H1 (cell line): ENCODE results near the gene DBF4. TPM values are rescaled to one million over a fixed set of nuclear protein-coding genes. Genes with fewer than 3 reads are reported as not detected.

Experiments
- ASH2L ChIP-seq: fragments of 200-600, 300-600 bp; sonication (generic); IDR thresholded peaks from one replicate; pipeline ENCODE4 v1.7.1; 2017; ENCODE audit warnings: low read length
- CBX5 ChIP-seq: fragments of 300-800, 300-1000 bp; sonication (generic); IDR thresholded peaks from 2 replicates; pipeline ENCODE4 v1.7.1; 2016; ENCODE audit warnings: antibody characterized with exemption, low read length, low read depth
- CHD2 ChIP-seq: IDR thresholded peaks from 2 replicates; pipeline ENCODE4 v1.6.1; 2012; ENCODE audit warnings: low read length, improper control_type of control experiment
- CREB1 ChIP-seq: IDR thresholded peaks from 2 replicates; pipeline ENCODE4 v1.6.1; 2012; ENCODE audit warnings: inconsistent platforms
- EZH2 ChIP-seq: fragments of 200-600 bp; sonication (generic); IDR thresholded peaks from 2 replicates; pipeline ENCODE4 v1.7.1; 2012; ENCODE audit warnings: low read depth, mild to moderate bottlenecking, moderate library complexity, low read length, inconsistent platforms; ENCODE audit not compliant: severe bottlenecking
- FOSL1 ChIP-seq: IDR thresholded peaks from 2 replicates; pipeline ENCODE4 v1.6.1; 2011; ENCODE audit warnings: mild to moderate bottlenecking, low read depth, low read length, moderate library complexity; ENCODE audit not compliant: insufficient read depth
- GTF2F1 ChIP-seq: IDR thresholded peaks from 2 replicates; pipeline ENCODE4 v1.6.1; 2012; ENCODE audit warnings: low read depth, low read length, improper control_type of control experiment, borderline replicate concordance
- HDAC2 ChIP-seq, 2 experiments: fragments of 300-600 bp in 1 of 2; sonication (generic) in 1 of 2; IDR thresholded peaks; 2 replicates each; pipeline ENCODE4 v1.6.1; 2011 to 2012; ENCODE audit warnings: low read depth in 2 of 2, low read length in 2 of 2, mild to moderate bottlenecking in 2 of 2, moderate library complexity in 2 of 2, borderline replicate concordance in 1 of 2, inconsistent platforms in 1 of 2
- HDAC6 ChIP-seq: IDR thresholded peaks from one replicate; pipeline ENCODE4 v1.7.1; 2012; ENCODE audit warnings: low read depth, mild to moderate bottlenecking, inconsistent platforms, low read length, moderate library complexity
- KDM1A ChIP-seq: fragments of 200-600, 300-600 bp; sonication (generic); IDR thresholded peaks from 2 replicates; pipeline ENCODE4 v1.7.1; 2016; ENCODE audit warnings: mild to moderate bottlenecking, low read length, borderline replicate concordance
- KDM4A ChIP-seq: IDR thresholded peaks from one replicate; pipeline ENCODE4 v1.7.1; 2012; ENCODE audit warnings: low read depth, mild to moderate bottlenecking, moderate library complexity, low read length, inconsistent platforms; ENCODE audit not compliant: severe bottlenecking
- MAFK ChIP-seq: IDR thresholded peaks from 2 replicates; pipeline ENCODE4 v1.6.1; 2012; ENCODE audit warnings: low read depth, mild to moderate bottlenecking, improper control_type of control experiment, low read length
- NANOG ChIP-seq: IDR thresholded peaks from 2 replicates; pipeline ENCODE4 v1.6.1; 2011; ENCODE audit warnings: low read length, low read depth, mild to moderate bottlenecking, inconsistent platforms; ENCODE audit not compliant: insufficient read depth, poor library complexity, severe bottlenecking
- POLR2A ChIP-seq, 2 experiments: IDR thresholded peaks; 1 replicate in 1 of 2; 2 replicates in 1 of 2; pipeline ENCODE4 v1.6.1; 2011; ENCODE audit warnings: low read depth in 2 of 2, low read length in 2 of 2, mild to moderate bottlenecking in 2 of 2; ENCODE audit errors: control extremely low read depth in 1 of 2
- POLR2AphosphoS5 ChIP-seq: IDR thresholded peaks from 2 replicates; pipeline ENCODE4 v1.6.1; 2011; ENCODE audit warnings: low read depth, low read length
- POU5F1 ChIP-seq: IDR thresholded peaks from 2 replicates; pipeline ENCODE4 v1.6.1; 2011; ENCODE audit warnings: low read depth, mild to moderate bottlenecking, low read length, moderate library complexity
- RBBP5 ChIP-seq: IDR thresholded peaks from 2 replicates; pipeline ENCODE4 v1.7.1; 2012; ENCODE audit warnings: low read depth, mild to moderate bottlenecking, inconsistent platforms, low read length, moderate library complexity, borderline replicate concordance
- RNF2 ChIP-seq: fragments of 200-900, 300-1000 bp; sonication (generic); IDR thresholded peaks from 2 replicates; pipeline ENCODE4 v1.7.1; 2016; ENCODE audit warnings: borderline replicate concordance, low read depth, mild to moderate bottlenecking, antibody characterized with exemption, low read length; ENCODE audit not compliant: poor library complexity, severe bottlenecking; ENCODE audit errors: missing control alignments
- SIRT6 ChIP-seq: IDR thresholded peaks from one replicate; pipeline ENCODE4 v1.7.1; 2012; ENCODE audit warnings: low read length, inconsistent platforms
- SP1 ChIP-seq: IDR thresholded peaks from 2 replicates; pipeline ENCODE4 v1.6.1; 2011; ENCODE audit warnings: low read depth, low read length
- SP4 ChIP-seq: IDR thresholded peaks from 2 replicates; pipeline ENCODE4 v1.6.1; 2012; ENCODE audit warnings: low read length, inconsistent platforms
- SUZ12 ChIP-seq: fragments of 200-600 bp; sonication (generic); IDR thresholded peaks from 2 replicates; pipeline ENCODE4 v1.6.1; 2012; ENCODE audit warnings: mild to moderate bottlenecking, inconsistent platforms, low read length, moderate library complexity, mixed read lengths
- YY1 ChIP-seq: IDR thresholded peaks from 2 replicates; pipeline ENCODE4 v1.6.1; 2011; ENCODE audit warnings: low read depth, mild to moderate bottlenecking, low read length
- polyA plus RNA-seq, 7 experiments: library from polyadenylated mRNA; depleted of rRNA in 3 of 7; stranded (reverse) in 5 of 7; unstranded in 2 of 7; fragments of >200 nt in 5 of 7; fragments of 200-250 nt in 2 of 7; gene quantifications; 1 replicate in 5 of 7; 2 replicates in 1 of 7; 4 replicates in 1 of 7; pipeline versions ENCODE4 v1.2.1 to v1.2.3, GENCODE V29; 2011 to 2013; ENCODE audit warnings: missing spikeins in 2 of 7, mixed read lengths in 2 of 7
- total RNA-seq: library from RNA; stranded (reverse); fragmentation: NEBNext Ultra II Directional; extraction: Animal tissue kit (Norgen Biotek cat#: 25700); gene quantifications from 2 replicates; pipeline ENCODE4 v1.2.1, GENCODE V29; 2021
- TF ChIP-seq, protein P1 (sequence below): IDR thresholded peaks from 2 replicates; pipeline ENCODE4 v1.6.1; 2011; ENCODE audit warnings: low read depth, mild to moderate bottlenecking, low read length; ENCODE audit not compliant: insufficient read depth

Gene DBF4
- total and polyA plus RNA-seq, 2 of the 8 experiments (the other 6 are each of a cell fraction or from before 2014, with no cell fraction given), result 8.7 to 82.4 TPM

DNA sequence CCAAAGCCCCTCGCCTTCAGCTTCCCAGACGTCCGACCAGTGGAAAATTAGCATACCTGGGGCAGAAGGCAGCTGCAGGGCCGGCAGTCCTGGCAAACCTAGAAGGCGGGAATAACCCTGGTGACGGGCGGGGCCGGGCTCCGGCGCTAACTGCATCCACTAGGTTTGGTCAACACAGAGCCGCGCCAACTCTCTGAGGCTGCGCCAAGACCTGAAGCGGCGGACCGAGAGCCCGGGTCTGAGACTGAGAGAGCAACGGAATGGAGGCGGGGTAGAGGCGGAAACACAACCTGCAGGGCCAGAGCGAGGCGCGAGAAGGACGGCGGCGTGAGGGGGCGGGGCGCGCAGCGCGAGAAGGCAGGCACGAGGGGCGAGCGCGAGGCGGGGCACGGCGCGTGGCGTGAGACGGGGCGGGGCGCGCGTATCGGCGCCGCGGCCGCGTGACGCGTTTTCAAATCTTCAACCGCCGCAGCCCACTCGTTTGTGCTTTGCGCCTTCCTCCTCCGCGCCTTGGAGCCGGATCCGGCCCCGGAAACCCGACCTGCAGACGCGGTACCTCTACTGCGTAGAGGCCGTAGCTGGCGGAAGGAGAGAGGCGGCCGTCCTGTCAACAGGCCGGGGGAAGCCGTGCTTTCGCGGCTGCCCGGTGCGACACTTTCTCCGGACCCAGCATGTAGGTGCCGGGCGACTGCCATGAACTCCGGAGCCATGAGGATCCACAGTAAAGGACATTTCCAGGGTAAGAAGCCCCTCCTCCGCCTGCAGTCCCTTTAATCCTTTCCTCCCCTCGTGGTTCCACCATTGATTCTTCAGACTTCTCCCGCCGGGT lies at the start of gene DBF4, which contains the start of gene SLC25A40 (continued):
- TF ChIP-seq CHD2, result peak; percentile 9; the same call in 1 of the 2 replicates
- no peak for TF ChIP-seq CREB1
- no peak for TF ChIP-seq SP1
- peak; percentile 79 for TF ChIP-seq RBBP5
- TF ChIP-seq YY1, result no peak; the same call in 1 of the 2 replicates
- peak; percentile 81 for TF ChIP-seq POLR2AphosphoS5
- TF ChIP-seq POU5F1, result no peak
- TF ChIP-seq HDAC2 (IDR thresholded peaks at IDR 0.05; ENCODE audit: borderline replicate concordance in 1 of 2, low read depth in 2 of 2, low read length in 2 of 2), result peak; percentile 84 to 92
- no peak for TF ChIP-seq EZH2
- TF ChIP-seq SP4, result no peak
- TF ChIP-seq GTF2F1, result peak; percentile 47; the same call in 1 of the 2 replicates
- TF ChIP-seq RNF2, result no peak
- TF ChIP-seq MAFK, result no peak
- TF ChIP-seq CBX5, result no peak
- TF ChIP-seq KDM1A, result no peak
- no peak for TF ChIP-seq HDAC6
- TF ChIP-seq KDM4A, result peak; percentile 64
- no peak for TF ChIP-seq FOSL1
- TF ChIP-seq NANOG, result no peak
- peak; percentile 71 for TF ChIP-seq ASH2L
- TF ChIP-seq, protein P1, sequence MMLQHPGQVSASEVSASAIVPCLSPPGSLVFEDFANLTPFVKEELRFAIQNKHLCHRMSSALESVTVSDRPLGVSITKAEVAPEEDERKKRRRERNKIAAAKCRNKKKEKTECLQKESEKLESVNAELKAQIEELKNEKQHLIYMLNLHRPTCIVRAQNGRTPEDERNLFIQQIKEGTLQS, result no peak
- peak; percentile 69 to 88 for TF ChIP-seq POLR2A (IDR thresholded peaks at IDR 0.05; ENCODE audit: control extremely low read depth in 1 of 2, low read depth in 2 of 2, low read length in 2 of 2)
- TF ChIP-seq SUZ12, result peak; percentile 62; the same call in 1 of the 2 replicates
- no peak for TF ChIP-seq SIRT6
